GM21717 (cell line): ENCODE results near the gene KIAA1755.
"Not testable (repeated sequence)": the region's sequence is repeated elsewhere in the genome, so short reads cannot be mapped to it uniquely, and the experiment has no call there.

Experiments used
- ATAC-seq: cut with Tn5 transposase; IDR thresholded peaks from one replicate; pipeline ENCODE4 v1.9.1; 2021; ENCODE audit warnings: mild to moderate bottlenecking, moderate library complexity; ENCODE audit not compliant: unreplicated experiment

Gene KIAA1755

DNA sequence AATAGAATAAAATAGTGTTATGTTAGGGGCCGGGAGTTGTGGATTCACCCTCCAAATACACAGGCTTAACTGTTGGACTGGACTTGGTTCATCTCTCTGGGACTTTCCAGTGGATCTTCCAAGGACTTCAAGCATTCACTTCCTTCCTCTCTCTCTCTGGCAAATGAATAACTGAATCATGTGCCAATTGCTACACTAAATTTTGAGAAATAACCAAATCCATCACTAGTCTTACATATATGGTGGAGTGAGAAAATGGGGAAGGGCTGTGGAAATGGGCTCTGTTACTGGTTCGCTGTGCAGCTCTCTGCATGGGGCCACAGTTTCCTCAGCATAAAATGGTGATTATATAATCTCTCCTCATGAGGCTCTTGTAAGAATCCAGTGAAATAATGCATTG is 6.8 kb upstream of the KIAA1755 start:
- ATAC-seq: no peak

DNA sequence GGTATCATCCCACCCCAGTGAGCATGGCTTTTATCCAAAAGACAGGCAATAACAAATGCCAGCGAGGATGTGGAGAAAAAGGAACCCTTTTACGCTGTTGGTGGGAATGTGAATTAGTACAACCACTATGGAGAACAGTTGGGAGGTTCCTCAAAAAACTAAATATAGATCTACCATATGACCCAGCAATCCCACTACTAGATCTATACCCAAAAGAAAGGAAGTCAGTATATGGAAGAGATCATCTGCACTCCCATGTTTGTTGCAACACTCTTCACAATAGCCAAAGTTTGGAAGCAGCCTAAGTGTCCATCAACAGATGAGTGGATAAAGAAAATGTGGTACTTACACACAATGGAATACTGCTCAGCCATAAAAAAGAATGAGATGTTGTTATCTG is 5.9 kb upstream of the KIAA1755 start:
- no peak for ATAC-seq

DNA sequence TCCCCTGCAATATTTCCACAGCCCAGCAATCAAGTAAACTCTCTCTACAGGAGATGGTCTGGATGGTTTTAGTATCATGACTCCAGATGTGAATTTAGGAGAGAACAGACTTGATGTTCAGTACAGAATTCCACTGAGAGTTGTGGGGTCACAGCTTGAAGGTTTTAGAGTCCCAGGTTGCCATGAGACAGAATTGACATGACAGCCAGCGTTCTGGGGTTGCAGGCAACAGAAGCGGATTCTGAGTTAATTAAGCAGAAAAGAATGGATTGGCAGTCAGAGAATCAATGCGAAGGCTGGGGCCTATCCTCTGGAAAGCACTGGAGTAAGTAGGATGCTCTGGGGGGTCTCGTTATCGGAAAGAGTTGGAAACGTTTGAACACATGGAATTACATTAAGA is 2.4 kb upstream of the KIAA1755 start:
- ATAC-seq: no peak

GRCh38 chr20:38261054-38261390 is 487 bp upstream of the KIAA1755 start:
- ATAC-seq: no peak

- ATAC-seq: no peak
Observed at GRCh38 chr20:38260025-38260377, 534 bp downstream of the KIAA1755 start.

GRCh38 chr20:38258545-38259215 is 1.9 kb downstream of the KIAA1755 start:
- no peak for ATAC-seq

- ATAC-seq: no peak
Observed at GRCh38 chr20:38256966-38257365, 3.6 kb downstream of the KIAA1755 start.

GRCh38 chr20:38256021-38256420 is 4.5 kb downstream of the KIAA1755 start:
- no peak for ATAC-seq

- ATAC-seq: no peak
Observed at GRCh38 chr20:38255393-38255792, 5.1 kb downstream of the KIAA1755 start.

GRCh38 chr20:38254621-38255020 is 5.9 kb downstream of the KIAA1755 start:
- ATAC-seq: not testable (repeated sequence)

- ATAC-seq: no peak
Observed at GRCh38 chr20:38253571-38253970, 7.0 kb downstream of the KIAA1755 start.

DNA sequence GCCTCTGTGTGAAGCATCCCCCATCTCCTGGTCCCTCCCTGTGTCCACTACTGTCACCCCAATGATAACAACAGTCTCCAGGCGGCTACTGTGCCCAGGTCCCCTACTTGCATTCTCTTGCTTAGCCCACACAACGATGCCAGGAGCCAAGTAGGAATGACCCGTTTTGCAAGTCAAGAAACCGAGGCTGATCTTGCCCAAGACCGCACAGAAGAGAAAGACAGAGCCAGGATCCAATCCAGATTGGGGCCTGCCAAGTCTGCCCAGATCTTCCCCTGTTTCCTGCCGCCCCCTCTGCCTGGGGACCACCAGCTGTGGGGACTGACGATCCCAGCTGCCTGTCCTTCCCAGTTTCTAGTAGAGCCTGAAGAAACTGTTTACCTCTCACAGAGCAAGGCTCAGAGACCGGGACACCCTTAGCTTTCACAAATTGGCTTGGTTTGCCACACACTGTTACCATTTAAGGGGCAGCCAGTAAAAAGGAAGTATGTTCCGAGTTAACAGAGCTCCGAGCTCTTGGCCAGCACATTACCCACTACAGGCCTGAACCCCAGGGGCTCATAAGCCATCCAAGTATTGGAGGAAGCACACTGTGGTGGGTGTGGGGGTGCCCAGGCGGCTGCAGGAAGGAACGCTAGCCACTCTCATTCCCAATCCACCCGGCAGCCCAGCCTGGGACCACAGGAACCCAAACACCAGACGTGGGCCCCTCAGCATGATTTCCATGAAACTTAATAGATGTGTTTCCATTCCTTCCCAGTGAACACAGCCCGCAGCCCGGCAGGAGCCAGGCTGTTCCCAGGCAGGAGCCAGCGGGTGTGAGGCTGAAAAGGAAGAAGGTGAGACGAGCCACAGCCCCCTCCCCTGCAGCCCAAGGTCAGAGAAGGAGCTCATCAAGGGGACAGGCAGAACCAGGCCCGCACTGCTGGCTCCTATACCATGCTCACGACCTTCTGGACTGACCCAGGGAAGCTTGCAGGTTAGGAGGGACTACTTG is 7.9 kb downstream of the KIAA1755 start:
- ATAC-seq: no peak

- not testable (repeated sequence) for ATAC-seq
Observed at GRCh38 chr20:38251441-38251840, 9.1 kb downstream of the KIAA1755 start.

DNA sequence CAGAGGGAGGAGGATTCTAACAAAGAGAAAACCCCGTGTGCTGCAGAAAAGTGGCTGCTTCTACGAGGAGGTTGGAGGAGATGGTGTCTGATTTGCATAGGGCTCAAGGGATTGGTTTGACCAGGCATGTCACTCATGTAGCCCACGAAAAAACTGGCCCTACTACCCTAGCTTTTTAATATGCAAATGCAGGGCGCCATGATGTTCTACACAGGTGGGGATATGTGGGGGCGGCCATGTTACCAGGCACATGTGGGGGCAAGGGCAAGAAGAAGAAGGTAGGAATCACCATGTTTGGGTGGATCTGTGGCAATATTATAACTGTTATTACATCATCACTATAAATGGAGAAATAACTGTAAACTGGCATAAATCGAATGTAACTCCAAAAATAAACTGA is 9.9 kb downstream of the KIAA1755 start:
- ATAC-seq: no peak

DNA sequence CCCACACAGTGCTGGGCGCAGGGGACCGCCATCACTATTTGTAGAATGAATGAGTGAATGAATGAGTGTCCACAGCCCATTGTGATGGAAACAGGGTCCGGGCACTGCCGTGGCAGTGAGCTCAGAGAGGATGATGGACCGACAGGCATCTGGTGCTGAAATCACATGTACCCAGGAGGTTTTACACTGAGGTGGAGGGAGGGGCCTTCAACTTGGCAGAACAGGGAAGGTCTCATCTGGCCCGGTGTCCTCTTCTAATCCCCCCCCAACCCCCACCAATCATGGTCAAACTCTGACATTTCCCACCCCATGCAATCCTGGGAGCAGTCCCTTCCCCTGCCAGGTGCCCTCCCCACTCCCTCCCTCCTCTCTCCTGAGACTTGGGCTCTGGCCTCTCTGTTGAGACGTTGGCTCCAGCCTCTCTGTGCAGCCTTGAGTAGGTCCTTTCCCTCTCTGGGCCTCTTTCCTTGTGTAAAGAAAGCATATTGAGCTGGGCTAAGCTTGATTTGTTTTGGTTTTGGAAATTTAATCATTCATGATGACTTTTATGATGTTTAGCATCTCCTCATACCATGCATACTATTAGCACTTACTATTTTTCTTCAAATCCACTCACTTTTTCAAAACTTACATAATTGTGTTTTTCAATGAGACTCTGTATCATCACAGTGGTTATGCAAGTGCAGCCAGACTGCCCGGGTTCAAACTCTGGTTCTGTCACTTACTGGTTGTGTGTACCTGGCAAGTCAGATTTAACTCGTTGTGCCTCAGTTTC is 10.8 kb downstream of the KIAA1755 start:
- no peak for ATAC-seq

- no peak for ATAC-seq
Observed at GRCh38 chr20:38248133-38248532, 12.4 kb downstream of the KIAA1755 start.

GRCh38 chr20:38247725-38248124 is 12.8 kb downstream of the KIAA1755 start:
- ATAC-seq: not testable (repeated sequence)

DNA sequence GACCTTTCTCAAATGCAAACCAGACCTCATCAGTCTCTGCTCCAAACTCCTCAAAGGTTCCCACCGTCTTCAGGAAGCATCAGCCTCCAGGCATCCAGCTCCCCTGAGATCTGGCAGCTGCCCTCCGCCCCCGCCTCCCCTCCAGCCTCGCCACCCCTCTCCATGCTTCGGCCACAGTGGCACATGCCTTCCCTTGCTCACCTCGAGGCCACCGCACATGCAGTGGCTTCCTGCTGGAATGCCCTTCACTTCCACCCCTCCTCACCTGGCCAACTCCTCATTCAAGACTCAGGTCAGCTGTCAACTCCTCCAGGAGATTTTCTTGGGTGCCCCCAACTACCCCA is 13.4 kb downstream of the KIAA1755 start:
- ATAC-seq: no peak

- ATAC-seq: no peak
Observed at GRCh38 chr20:38246357-38247165, 14.0 kb downstream of the KIAA1755 start.

DNA sequence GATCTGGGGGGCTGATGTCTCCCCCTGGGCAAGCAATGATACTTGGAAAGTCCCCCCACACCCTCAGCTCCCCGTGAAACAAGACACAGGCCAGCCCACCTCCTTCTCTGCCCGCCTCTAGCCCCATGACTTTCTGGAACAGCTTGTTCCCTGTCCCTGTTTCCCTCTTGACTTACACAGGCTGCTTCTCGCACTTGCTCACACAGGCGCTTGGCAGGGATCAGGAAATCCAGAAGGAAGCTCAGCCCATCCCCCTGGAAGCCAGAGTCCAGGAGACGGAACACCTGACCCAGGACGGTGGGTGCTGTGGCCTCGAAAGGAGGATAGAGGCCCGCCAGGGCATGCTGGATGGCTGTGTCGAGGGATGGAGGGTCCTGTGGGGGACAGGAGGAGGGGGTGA is 14.8 kb downstream of the KIAA1755 start:
- ATAC-seq: no peak

DNA sequence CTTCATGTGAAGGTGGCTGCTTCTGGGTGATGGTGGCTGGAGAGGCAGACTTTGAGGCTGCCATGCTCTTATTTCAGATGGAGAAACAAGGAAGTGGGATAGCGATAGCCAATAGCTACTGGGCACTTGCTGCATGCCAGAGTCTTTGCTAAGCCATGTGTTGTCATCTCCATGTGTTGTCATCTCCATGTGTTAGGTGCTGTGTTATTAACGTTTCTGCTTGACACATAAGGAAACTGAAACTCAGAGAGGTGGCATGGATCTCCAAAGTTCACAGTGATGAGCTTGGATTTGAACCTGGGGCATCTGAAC is 16.9 kb downstream of the KIAA1755 start:
- ATAC-seq: no peak
